Immature natural killer cell (primary cell): ENCODE measurements around the gene CADM2. TPM values are rescaled to one million over a fixed set of nuclear protein-coding genes. Genes with fewer than 3 reads are reported as not detected.

Experiments
- DNase-seq, 3 donors: peaks; one replicate each; pipeline ENCODE4 v3.0.0; 2022; ENCODE audit warnings: mixed read lengths in 1 of 3
- H3K27ac Mint-ChIP-seq, 6 donors: one replicate each; pipeline ENCODE4 v1.8.0; 2020; ENCODE audit warnings: mixed read lengths in 6 of 6, mild to moderate bottlenecking in 5 of 6, inconsistent platforms in 4 of 6, moderate library complexity in 3 of 6
- H3K27me3 Mint-ChIP-seq, 3 donors: one replicate each; pipeline ENCODE4 v1.8.0; 2020 to 2021; ENCODE audit warnings: low read depth in 3 of 3, mild to moderate bottlenecking in 3 of 3, mixed read lengths in 3 of 3, moderate library complexity in 3 of 3, inconsistent platforms in 1 of 3
- H3K36me3 Mint-ChIP-seq, 3 donors: one replicate each; pipeline ENCODE4 v1.8.0; 2020; ENCODE audit warnings: mixed read lengths in 3 of 3, inconsistent platforms in 2 of 3, mild to moderate bottlenecking in 2 of 3
- H3K4me1 Mint-ChIP-seq, 2 donors: one replicate each; pipeline ENCODE4 v1.8.0; 2020; ENCODE audit warnings: inconsistent platforms in 2 of 2, mild to moderate bottlenecking in 2 of 2, mixed read lengths in 2 of 2, moderate library complexity in 1 of 2
- H3K4me3 Mint-ChIP-seq, 5 donors: one replicate each; pipeline ENCODE4 v1.8.0; 2020; ENCODE audit warnings: mild to moderate bottlenecking in 5 of 5, mixed read lengths in 5 of 5, inconsistent platforms in 3 of 5, moderate library complexity in 3 of 5
- H3K9me3 Mint-ChIP-seq, 6 donors: one replicate each; pipeline ENCODE4 v1.8.0; 2020; ENCODE audit warnings: mild to moderate bottlenecking in 6 of 6, mixed read lengths in 6 of 6, inconsistent platforms in 4 of 6, moderate library complexity in 3 of 6
- polyA plus RNA-seq, 3 donors: library from polyadenylated mRNA; unstranded; fragments of 300-500 nt; fragmentation: Illumina TruSeq; gene quantifications; one replicate each; pipeline ENCODE4 v1.2.3, GENCODE V29; 2021

The CADM2 gene
- polyA plus RNA-seq, 3 donors from 2014 or later = 0.64 TPM; not detected in 2

GRCh38 chr3:85208650-85209049 is 249.9 kb downstream of the CADM2 start:
- no peaks in the 10 kb centered on the region for H3K4me1 Mint-ChIP-seq
- peaks cover 0 to 2% (median 2%) of the 10 kb centered on the region in 3 donors for H3K27me3 Mint-ChIP-seq
- H3K4me3 Mint-ChIP-seq = no peak overlapping the region
- peaks cover 12 to 52% (median 35%) of the 10 kb centered on the region in 6 donors for H3K9me3 Mint-ChIP-seq
- DNase-seq = no peak
- H3K27ac Mint-ChIP-seq = no peak overlapping the region
- no peaks in the 10 kb centered on the region for H3K36me3 Mint-ChIP-seq

- Mint-ChIP-seq H3K36me3 (no peaks in the 10 kb centered on the region), H3K4me1 (no peaks in the 10 kb centered on the region), H3K9me3 (peaks cover 12 to 55% (median 36%) of the 10 kb centered on the region in 6 donors), H3K27me3 (peaks cover 0 to 2% (median 2%) of the 10 kb centered on the region in 3 donors), H3K4me3 (no peak overlapping the region), H3K27ac (no peak overlapping the region)
- DNase-seq = no peak
Measured at GRCh38 chr3:85210540-85210939, 251.8 kb downstream of the CADM2 start.

- H3K4me1 Mint-ChIP-seq = no peaks in the 10 kb centered on the region
- no peak overlapping the region for H3K4me3 Mint-ChIP-seq
- DNase-seq = no peak
- H3K27me3 Mint-ChIP-seq = no peaks in the 10 kb centered on the region
- peaks cover 26 to 65% (median 51%) of the 10 kb centered on the region in 6 donors for H3K9me3 Mint-ChIP-seq
- peaks cover 0 to 7% (median 0%) of the 10 kb centered on the region in 3 donors for H3K36me3 Mint-ChIP-seq
- no peak overlapping the region for H3K27ac Mint-ChIP-seq
Measured at GRCh38 chr3:85228966-85229365, 270.2 kb downstream of the CADM2 start.

GRCh38 chr3:85244091-85244490 is 285.3 kb downstream of the CADM2 start:
- no peak for DNase-seq
- H3K4me3 Mint-ChIP-seq = no peak overlapping the region
- no peaks in the 10 kb centered on the region for H3K27me3 Mint-ChIP-seq
- H3K27ac Mint-ChIP-seq = no peak overlapping the region
- H3K4me1 Mint-ChIP-seq = no peaks in the 10 kb centered on the region
- H3K36me3 Mint-ChIP-seq = no peaks in the 10 kb centered on the region
- peaks cover 0 to 16% (median 4%) of the 10 kb centered on the region in 6 donors for H3K9me3 Mint-ChIP-seq

GRCh38 chr3:85244519-85244918 is 285.7 kb downstream of the CADM2 start:
- H3K27me3 Mint-ChIP-seq = no peaks in the 10 kb centered on the region
- peaks cover 0 to 16% (median 4%) of the 10 kb centered on the region in 6 donors for H3K9me3 Mint-ChIP-seq
- H3K4me1 Mint-ChIP-seq = no peaks in the 10 kb centered on the region
- DNase-seq = no peak
- no peak overlapping the region for H3K27ac Mint-ChIP-seq
- H3K36me3 Mint-ChIP-seq = no peaks in the 10 kb centered on the region
- no peak overlapping the region for H3K4me3 Mint-ChIP-seq

- Mint-ChIP-seq H3K4me3 (no peak overlapping the region), H3K9me3 (peaks cover 6 to 37% (median 22%) of the 10 kb centered on the region in 6 donors), H3K27ac (no peak overlapping the region), H3K27me3 (no peaks in the 10 kb centered on the region), H3K4me1 (no peaks in the 10 kb centered on the region), H3K36me3 (no peaks in the 10 kb centered on the region)
- DNase-seq = no peak
Measured at GRCh38 chr3:85251766-85252165, 293.0 kb downstream of the CADM2 start.

GRCh38 chr3:85252686-85253085 is 293.9 kb downstream of the CADM2 start:
- no peak overlapping the region for H3K4me3 Mint-ChIP-seq
- no peaks in the 10 kb centered on the region for H3K27me3 Mint-ChIP-seq
- no peak overlapping the region for H3K27ac Mint-ChIP-seq
- H3K4me1 Mint-ChIP-seq = no peaks in the 10 kb centered on the region
- no peak for DNase-seq
- peaks cover 6 to 37% (median 22%) of the 10 kb centered on the region in 6 donors for H3K9me3 Mint-ChIP-seq
- no peaks in the 10 kb centered on the region for H3K36me3 Mint-ChIP-seq

- no peak for DNase-seq
- Mint-ChIP-seq H3K9me3 (peaks cover 6 to 41% (median 25%) of the 10 kb centered on the region in 6 donors), H3K27me3 (no peaks in the 10 kb centered on the region), H3K36me3 (no peaks in the 10 kb centered on the region), H3K4me3 (no peak overlapping the region), H3K4me1 (no peaks in the 10 kb centered on the region), H3K27ac (no peak overlapping the region)
Measured at GRCh38 chr3:85254738-85255137, 295.9 kb downstream of the CADM2 start.

- H3K27me3 Mint-ChIP-seq = no peaks in the 10 kb centered on the region
- peaks cover 6 to 41% (median 28%) of the 10 kb centered on the region in 6 donors for H3K9me3 Mint-ChIP-seq
- H3K4me1 Mint-ChIP-seq = no peaks in the 10 kb centered on the region
- no peak overlapping the region for H3K4me3 Mint-ChIP-seq
- no peaks in the 10 kb centered on the region for H3K36me3 Mint-ChIP-seq
- no peak overlapping the region for H3K27ac Mint-ChIP-seq
- DNase-seq = no peak
Measured at GRCh38 chr3:85255949-85256348, 297.2 kb downstream of the CADM2 start.

GRCh38 chr3:85258326-85258725 is 299.5 kb downstream of the CADM2 start:
- Mint-ChIP-seq H3K9me3 (peaks cover 0 to 34% (median 22%) of the 10 kb centered on the region in 6 donors), H3K27ac (no peak overlapping the region), H3K4me1 (no peaks in the 10 kb centered on the region), H3K4me3 (no peak overlapping the region), H3K36me3 (no peaks in the 10 kb centered on the region), H3K27me3 (no peaks in the 10 kb centered on the region)
- DNase-seq = no peak

- peaks cover 1 to 29% (median 21%) of the 10 kb centered on the region in 6 donors for H3K9me3 Mint-ChIP-seq
- DNase-seq = no peak
- H3K4me1 Mint-ChIP-seq = no peaks in the 10 kb centered on the region
- no peak overlapping the region for H3K27ac Mint-ChIP-seq
- H3K27me3 Mint-ChIP-seq = no peaks in the 10 kb centered on the region
- H3K36me3 Mint-ChIP-seq = no peaks in the 10 kb centered on the region
- H3K4me3 Mint-ChIP-seq = no peak overlapping the region
Measured at GRCh38 chr3:85258819-85259218, 300.0 kb downstream of the CADM2 start.

GRCh38 chr3:85259748-85260147 is 301.0 kb downstream of the CADM2 start:
- Mint-ChIP-seq H3K4me1 (no peaks in the 10 kb centered on the region), H3K27me3 (no peaks in the 10 kb centered on the region), H3K36me3 (no peaks in the 10 kb centered on the region), H3K9me3 (peaks cover 4 to 30% (median 22%) of the 10 kb centered on the region in 6 donors), H3K27ac (no peak overlapping the region), H3K4me3 (no peak overlapping the region)
- DNase-seq = no peak

- Mint-ChIP-seq H3K4me1 (no peaks in the 10 kb centered on the region), H3K4me3 (no peak overlapping the region), H3K27me3 (no peaks in the 10 kb centered on the region), H3K27ac (no peak overlapping the region), H3K36me3 (no peaks in the 10 kb centered on the region), H3K9me3 (peaks cover 3 to 26% (median 15%) of the 10 kb centered on the region in 6 donors)
- no peak for DNase-seq
Measured at GRCh38 chr3:85264381-85264780, 305.6 kb downstream of the CADM2 start.

GRCh38 chr3:85270488-85270887 is 311.7 kb downstream of the CADM2 start:
- Mint-ChIP-seq H3K4me1 (no peaks in the 10 kb centered on the region), H3K36me3 (no peaks in the 10 kb centered on the region), H3K27me3 (no peaks in the 10 kb centered on the region), H3K9me3 (peaks cover 0 to 20% (median 9%) of the 10 kb centered on the region in 6 donors), H3K4me3 (no peak overlapping the region), H3K27ac (no peak overlapping the region)
- no peak for DNase-seq

- H3K9me3 Mint-ChIP-seq = peaks cover under 1 to 15% (median 7%) of the 10 kb centered on the region in 6 donors
- no peaks in the 10 kb centered on the region for H3K27me3 Mint-ChIP-seq
- no peak for DNase-seq
- no peaks in the 10 kb centered on the region for H3K36me3 Mint-ChIP-seq
- no peak overlapping the region for H3K4me3 Mint-ChIP-seq
- H3K4me1 Mint-ChIP-seq = no peaks in the 10 kb centered on the region
- no peak overlapping the region for H3K27ac Mint-ChIP-seq
Measured at GRCh38 chr3:85271911-85272310, 313.1 kb downstream of the CADM2 start.
